Stimulated activated naive CD8-positive, alpha-beta T cell treated with anti-CD3 and anti-CD28 coated beads, Interleukin-15, Interleukin-2, amounts not matched to agents 100 U/mL and 50 U/mL, for 24 hours (primary cell): ENCODE data around the gene KCNE4.

Experiments used
- ATAC-seq: fragments of 150-1000 bp; cut with Tn5 transposase; one replicate; pipeline ENCODE4 v1.10.0; 2021
- DNase-seq: peaks from one replicate; pipeline ENCODE4 v3.0.0; 2021

KCNE4 gene, protein sequence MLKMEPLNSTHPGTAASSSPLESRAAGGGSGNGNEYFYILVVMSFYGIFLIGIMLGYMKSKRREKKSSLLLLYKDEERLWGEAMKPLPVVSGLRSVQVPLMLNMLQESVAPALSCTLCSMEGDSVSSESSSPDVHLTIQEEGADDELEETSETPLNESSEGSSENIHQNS

DNA sequence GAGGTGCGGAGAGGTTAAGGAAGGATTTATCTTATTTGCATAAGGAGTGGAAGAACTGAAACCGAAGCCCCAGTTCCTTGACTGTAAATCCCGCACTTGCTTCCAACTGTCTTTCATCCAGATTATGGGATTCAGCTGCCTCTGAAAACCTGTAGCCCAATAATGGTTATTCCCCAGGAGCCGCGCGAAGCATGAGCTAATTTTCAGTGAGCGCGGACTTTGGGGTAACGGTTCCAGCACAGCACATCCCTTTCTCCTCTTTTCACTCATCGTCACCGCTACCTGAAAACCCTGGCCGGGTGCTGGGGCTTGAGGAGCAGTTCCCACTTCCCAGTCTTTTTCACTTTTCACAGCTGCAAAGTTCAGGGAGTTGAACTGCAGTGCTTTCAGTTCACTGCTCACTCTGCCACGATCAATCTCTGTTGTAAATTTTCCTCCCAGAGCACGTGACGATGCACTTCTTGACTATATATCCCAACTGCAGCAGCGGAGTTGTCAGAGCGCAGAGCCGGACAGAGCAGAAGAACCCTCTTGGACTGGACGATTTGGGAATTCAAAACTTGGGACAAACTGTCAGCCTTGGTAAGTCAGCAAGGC lies at the start of gene KCNE4:
TSS of gene KCNE4 (plus strand) at position 498 of the 597 bp plus-strand sequence. CDS start 641 bp downstream, outside the sequence.
- DNase-seq = no peak
- no peak for ATAC-seq

- ATAC-seq (no peak), DNase-seq (no peak)
These were observed 48.8 kb upstream of the KCNE4 start for GRCh38 chr2:223003191-223003590.

- ATAC-seq = no peak
These were observed 46.5 kb upstream of the KCNE4 start for GRCh38 chr2:223005496-223005895.

DNA sequence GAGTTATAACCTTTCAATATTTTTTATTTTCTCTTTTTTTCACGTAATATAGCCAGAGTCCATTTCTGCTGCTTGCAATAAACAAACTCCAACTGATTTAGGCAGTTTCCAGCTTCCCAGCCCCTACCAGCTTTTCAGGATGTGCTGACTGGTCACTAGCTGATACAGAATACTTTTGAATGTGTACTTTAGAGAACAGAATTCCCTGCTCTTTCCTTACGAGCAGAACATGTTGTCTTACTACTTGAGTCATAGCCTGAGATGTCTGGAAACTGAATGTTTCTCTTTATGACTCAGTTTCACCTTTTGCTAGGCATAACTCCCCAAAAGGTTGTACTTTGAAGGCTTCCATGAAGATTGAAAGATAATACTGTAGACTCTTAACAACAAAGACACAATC lies 44.5 kb upstream of the KCNE4 start:
- DNase-seq (no peak), ATAC-seq (no peak)

More at GRCh38 chr2:223005496-223005895, 46.5 kb upstream of the KCNE4 start:
- no peak for DNase-seq

GRCh38 chr2:223008162-223008561 lies 43.8 kb upstream of the KCNE4 start:
- ATAC-seq (no peak), DNase-seq (no peak)

GRCh38 chr2:223008956-223009355 lies 43.0 kb upstream of the KCNE4 start:
- DNase-seq (no peak), ATAC-seq (no peak)

DNA sequence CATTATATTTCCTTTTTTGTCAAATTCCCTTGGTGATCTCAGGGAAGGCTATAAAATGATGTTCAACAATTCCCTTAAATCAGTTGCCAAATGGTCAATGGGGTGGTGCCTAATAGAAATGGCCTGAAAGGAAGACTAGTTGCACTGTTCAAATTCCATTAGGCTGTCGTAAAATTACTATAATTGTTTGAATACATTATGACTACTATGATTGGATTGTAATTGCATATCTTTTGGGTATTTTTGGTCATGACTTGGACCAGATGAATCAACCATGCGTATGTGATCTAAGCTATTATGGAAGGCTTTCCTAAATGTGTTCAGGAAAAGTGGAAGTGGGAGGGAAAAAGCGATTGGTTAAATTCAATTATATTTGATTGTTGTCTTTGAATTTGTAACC lies 41.3 kb upstream of the KCNE4 start:
- DNase-seq (no peak), ATAC-seq (no peak)

DNA sequence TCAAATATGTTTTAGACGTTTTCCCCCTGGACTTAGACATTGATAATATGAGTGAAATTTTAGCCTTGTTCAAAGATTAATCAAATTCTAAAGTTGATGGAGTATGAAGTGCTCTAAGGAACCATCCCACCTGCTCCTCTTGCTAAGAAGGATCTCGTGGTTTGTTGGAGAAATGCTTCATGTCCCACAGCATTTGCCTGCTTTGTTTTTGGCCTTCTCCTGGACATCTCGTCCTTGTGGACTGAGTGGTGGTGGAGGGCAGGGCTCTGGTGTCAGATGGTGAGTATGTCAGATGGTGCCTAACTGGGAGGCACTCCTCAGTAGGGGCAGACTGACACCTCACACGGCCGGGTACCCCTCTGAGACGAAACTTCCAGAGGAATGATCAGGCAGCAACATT lies 39.7 kb upstream of the KCNE4 start:
- DNase-seq (no peak), ATAC-seq (no peak)

- ATAC-seq (no peak), DNase-seq (no peak)
These were observed 32.5 kb upstream of the KCNE4 start for GRCh38 chr2:223019390-223019930.

- ATAC-seq (no peak), DNase-seq (no peak)
These were observed 31.8 kb upstream of the KCNE4 start for GRCh38 chr2:223019987-223020717.

- ATAC-seq = no peak
- no peak for DNase-seq
These were observed 30.9 kb upstream of the KCNE4 start for GRCh38 chr2:223020971-223021675.

- DNase-seq (no peak), ATAC-seq (no peak)
These were observed 25.5 kb upstream of the KCNE4 start for GRCh38 chr2:223026357-223027110.

- no peak for DNase-seq
- no peak for ATAC-seq
These were observed 24.5 kb upstream of the KCNE4 start for GRCh38 chr2:223027442-223027841.

DNA sequence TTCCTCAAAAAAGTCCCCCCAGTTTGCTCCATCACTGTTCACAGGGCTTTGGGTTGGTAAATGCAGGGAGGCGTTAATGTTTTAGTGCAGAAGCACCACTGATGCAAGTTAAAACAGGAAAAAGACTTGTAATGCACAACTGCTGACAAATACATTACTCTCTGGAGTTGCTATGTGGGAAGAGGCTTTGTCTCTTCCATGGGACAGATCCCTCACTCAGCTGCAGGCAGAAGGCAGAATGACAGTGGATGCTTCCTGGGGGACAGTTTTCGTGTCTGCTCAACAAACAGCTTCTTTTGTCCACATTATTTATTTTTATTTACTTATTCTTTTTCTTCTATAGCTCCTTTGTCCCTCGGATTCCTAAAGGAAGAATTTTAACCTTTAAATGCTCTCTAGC lies 22.7 kb upstream of the KCNE4 start:
- ATAC-seq (no peak), DNase-seq (no peak)

DNA sequence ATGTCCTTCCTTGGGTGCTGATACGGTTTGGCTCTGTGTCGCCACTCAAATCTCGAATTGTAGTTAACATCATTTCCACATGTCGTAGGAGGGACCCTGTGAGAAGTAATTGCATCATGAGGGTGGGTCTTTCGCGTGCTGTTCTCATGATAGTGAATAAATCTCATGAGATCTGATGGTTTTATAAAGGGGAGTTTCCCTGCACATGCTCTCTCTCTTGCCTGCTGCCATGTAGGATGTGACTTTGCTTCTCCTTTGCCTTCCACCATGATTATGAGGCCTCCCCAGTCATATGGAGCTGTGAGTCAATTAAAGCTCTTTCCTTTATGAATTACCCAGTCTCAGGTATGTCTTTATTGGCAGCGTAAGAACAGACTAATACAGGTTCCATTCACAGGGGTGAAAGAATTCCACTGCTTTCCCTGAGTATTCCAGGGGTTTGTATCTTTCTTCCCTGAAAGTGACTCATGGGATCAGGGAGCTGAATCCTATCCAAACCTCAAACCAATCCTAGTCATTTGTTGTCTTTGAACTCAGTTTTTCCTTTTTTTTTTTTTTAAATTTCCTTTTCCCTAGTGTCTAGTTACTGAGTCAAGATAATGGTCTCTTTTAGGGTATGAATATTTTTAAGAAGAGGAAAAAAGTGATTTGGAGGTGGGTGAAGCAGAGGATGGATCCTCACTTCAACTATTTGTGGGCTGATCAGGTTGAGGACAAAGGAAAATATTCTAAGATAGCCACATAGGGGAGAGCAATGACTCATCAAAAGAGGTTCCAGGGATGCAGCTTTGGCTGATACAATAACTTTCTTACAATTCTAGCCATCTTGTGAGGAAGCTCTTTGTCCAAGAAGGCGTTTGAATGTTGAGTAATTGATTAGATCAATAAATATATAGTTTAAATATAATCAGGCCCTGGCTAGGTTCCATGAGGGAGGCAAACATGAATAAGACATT lies 19.5 kb upstream of the KCNE4 start:
- DNase-seq (no peak), ATAC-seq (no peak)

DNA sequence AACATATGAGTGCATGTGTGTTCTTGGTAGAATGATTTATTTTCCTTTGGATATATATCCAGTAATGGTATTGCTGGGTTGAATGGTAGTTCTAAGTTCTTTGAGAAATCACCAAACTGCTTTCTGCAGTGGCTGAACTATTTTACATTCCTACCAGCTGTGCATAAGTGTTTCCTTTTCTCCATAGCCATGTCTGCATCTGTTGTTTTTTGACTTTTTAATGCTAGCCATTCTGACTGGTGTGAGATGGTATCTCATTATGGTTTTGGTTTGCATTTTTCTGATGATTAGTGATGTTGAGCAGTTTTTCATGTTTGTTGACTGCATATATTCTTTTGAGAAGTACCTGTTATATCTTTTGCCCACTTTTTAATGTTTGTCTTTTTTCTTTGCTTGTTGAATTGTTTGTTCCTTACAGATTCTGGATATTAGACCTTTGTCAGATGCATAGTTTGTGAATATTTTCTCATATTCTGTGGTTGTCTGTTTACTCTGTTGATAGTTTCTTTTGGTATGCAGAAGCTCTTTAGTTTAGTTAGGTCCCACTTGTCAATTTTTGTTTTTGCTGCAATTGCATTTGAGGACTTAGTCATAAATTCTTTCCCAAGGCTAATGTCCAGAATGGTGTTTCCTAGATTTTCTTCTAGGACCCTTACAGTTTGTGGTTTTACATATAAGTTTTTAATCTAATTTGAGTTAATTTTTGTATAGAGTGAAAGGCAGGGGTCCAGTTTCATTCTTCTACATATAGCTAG lies 17.6 kb upstream of the KCNE4 start:
- DNase-seq (no peak), ATAC-seq (no peak)

DNA sequence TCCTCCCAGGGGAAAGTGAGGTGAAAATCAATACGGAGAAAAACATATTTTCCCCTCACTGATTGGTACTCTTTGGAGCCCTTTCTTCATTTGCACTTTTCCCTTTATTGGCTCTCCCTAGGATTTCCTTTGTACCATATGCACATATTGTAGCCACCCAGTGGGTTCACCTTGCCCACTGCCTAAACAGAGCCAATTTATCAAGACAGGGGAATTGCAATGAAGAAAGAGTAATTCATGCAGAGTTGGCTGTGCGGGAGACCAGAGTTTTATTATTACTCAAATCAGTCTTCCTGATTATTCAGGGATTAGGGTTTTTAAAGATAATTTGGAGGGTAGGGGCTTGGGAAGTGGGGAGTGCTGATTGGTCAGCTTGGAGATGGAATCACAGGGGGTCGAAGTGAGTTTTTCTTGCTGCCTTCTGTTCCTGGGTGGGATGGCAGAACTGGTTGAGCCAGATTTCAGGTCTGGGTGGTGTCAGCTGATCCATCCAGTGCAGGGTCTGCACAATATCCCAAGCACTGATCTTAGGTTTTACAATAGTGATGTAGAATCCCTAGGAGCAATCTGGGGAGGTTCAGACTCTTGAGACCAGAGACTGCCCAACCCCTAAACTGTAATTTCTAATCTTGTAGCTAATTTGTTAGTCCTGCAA lies 15.1 kb upstream of the KCNE4 start:
- DNase-seq (no peak), ATAC-seq (no peak)

DNA sequence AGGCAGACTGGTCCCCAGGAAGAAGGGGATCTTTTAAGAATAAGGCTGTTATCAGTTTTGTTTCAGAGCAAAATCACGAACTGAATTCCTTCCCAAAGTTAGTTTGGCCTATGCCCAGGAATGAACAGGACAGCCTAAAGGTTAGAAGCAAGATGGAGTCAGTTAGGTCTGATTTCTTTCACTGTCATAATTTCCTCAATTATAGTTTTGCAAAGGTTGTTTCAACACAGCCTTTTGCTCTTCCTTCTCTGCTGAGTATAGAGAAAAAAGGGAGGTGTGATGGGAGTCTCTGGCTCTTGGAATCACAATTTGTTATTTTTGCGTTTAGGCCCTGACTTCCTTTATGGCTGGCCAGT lies 14.6 kb upstream of the KCNE4 start:
- DNase-seq = no peak

GRCh38 chr2:223039618-223040017 lies 12.4 kb upstream of the KCNE4 start:
- DNase-seq = no peak
- no peak for ATAC-seq

More for the DNA sequence above, 14.6 kb upstream of the KCNE4 start:
- no peak for ATAC-seq

GRCh38 chr2:223040527-223040926 lies 11.5 kb upstream of the KCNE4 start:
- DNase-seq (no peak), ATAC-seq (no peak)
